GM21447 (cell line): ENCODE data around the gene HELLS.
"Not testable (repeated sequence)": the region's sequence is repeated elsewhere in the genome, so short reads cannot be mapped to it uniquely, and the experiment has no call there.

Experiments used
- ATAC-seq: cut with Tn5 transposase; IDR thresholded peaks from one replicate; pipeline ENCODE4 v1.9.1; 2021; ENCODE audit not compliant: unreplicated experiment

HELLS gene

DNA sequence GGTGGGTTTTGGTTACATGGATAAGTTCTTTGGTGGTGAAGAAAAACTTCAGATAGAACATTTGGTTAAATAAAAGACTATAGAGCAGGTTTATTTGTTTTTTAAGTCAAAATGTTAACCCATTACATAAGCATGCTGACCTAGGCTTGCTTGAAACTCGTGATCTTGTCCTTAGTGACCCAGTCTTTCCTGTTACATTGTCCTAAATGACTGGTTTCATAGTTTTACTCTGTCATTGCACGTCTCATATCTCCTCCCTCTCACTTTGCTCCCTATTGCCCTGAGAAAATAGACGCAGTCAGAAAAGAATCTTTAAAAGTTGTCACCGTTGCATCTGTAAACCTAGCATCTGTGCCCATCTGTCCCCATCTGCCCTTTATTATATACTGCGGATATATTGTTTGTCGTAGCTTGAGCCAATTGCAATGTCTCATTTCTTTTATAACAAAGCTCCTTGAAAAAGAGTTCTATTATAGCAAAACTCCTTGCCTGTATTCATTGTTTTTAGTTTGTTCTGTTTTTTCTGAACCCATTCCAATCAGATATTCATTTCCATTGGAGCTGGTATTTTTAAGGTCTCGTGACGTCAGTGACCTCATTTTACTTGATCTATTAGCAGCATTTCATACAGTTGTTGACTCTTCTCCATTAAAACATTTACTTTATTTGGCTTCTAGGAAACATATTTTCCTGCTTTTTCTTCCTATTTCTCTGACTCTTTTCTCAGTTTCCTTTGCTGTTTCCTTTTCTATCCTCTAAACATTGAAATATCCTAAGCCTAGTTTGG is 57.3 kb downstream of the HELLS start:
- no peak for ATAC-seq

DNA sequence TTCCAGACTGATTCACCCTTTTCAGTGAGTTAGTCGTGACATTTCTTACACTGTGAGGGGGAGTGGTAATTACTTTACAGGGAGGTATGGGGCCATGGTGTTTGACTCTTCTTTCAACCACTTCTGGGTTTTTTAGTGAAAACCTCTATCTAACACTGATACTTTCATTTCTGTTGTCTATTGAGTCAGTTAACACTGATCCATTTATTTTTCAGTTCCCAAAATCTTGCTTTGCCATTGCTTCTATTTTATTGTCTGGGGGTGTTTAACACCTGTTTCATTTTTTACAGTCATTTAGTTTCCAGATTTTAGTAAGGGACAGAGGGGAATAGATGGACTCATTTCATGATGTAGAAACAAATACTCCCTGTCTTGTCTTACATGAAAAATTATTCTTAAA is 61.5 kb downstream of the HELLS start:
- peak; percentile 91 for ATAC-seq

DNA sequence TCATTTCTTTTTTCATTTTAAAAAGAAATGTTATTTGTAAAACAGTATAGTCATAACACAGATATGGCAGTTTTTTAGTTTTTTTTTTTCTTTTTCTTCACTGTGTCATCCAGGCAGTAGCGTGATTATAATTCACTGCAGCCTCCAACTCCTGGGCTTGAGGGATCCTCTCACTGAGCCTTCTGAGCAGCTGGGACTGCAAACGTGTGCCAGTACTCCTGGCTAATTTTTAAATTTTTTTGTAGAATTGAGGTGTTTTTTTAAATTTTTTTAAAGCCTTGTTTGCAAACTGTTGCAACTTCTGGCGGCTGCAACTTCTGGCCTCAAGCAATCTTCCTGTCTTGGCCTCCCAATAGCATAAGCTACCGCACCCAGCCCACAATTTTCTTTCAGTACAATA is 63.0 kb downstream of the HELLS start:
- no peak for ATAC-seq

DNA sequence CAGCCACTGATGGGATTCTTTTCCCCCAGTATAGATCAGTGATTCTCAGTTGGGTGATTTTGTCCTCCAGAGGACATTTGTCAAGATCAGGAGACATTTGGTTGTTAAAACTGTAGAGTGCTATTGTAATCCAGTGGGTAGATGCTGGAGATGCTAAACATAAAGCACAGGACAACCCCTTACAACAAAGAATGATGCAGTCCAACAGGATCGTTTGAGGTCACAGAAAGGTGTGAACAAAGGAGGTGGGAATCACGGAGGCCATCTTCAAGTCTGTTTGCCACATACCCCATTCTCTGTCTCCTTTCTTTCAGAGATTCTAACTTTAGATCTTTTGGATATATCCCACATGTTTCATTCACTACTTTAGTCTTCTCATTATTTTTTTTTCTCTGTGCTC is 69.0 kb downstream of the HELLS start:
- no peak for ATAC-seq

DNA sequence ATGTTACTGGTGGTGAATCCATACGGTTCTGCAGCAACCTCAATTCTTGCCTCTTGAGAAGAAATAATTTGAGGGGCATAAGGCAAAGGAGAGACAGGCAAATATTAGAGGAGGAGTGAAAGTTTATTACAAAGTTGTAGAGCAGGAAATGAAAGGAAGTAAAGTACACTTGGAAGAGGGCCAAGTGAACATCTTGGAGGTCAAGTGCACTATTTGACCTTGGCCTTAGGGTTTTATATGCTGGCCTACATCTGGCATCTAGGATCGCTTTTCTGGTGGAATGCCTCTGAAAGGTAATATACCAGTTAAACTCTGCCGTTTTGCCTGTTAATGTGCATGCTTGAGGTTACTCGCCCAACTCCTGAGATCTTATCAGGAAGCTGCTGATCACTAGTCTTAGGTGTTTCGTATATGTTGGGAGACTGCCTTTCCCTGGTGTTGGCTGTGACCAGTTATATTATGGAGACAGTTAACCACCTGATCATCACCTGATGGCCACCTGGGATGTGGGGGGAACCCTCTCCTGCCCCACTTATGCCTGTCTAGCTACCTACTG is 71.9 kb downstream of the HELLS start:
- ATAC-seq, result no peak

DNA sequence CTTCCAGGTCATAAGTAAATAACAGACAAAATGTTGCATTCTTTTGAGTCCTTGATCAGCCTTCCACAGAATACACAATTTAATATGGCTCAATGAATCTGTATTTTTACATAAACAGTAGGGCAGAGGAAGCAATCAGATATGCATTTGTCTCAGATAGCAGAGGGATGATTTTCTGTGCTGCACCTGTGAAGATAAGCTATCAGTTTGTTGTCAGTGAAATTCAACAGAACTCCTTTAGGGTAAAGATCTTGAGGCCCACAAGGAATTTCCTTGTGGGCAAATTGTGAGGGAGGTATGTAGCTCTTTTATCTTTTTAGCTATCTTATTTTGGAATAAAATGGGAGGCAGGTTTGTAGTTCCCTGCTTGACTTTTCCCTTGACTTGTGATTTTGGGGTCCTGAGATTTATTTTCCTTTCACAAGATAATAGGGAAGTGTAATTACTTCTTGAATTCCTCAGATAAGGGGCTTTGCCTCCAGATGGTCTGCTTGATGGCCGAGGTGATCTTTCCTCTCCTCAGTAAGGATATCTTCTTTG is 77.1 kb downstream of the HELLS start:
- no peak for ATAC-seq

DNA sequence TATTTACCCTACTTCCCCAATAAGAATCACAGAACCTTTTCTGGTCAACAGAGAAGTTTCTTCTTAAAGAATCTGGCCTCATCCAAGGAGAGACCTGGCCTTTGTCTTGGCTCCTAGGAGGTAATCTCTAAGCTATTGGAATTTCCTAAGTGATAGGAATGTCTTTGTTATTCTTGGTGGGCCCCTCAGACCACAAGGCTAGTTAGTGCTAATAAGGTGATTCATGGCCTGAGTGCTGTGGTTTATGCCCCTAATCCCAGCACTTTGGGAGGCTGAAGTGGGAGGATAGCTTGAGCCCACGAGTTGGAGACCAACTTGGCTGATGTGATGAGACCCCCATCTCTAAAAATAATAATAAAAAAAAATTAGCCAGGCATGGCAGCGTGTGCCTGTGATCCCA is 78.0 kb downstream of the HELLS start:
- no peak for ATAC-seq

DNA sequence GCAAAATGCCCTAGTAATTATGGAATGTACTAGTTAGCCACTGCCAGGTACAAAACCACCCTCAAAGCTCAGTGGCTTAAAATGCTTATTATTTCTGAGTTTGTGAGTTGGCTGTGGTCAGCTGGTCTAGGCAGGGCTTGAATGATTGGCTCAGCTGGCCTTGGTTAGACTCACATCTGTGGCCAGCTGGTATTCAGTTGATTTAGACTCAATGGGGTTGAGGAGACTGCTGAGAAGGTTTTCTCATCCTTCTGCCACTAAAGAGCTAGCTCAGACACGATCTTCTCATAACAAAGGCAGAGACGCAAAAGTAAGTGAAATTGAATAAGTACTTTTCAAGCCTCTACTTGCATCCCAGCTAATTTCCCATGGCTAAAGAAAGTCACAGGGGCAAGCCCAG is 80.9 kb downstream of the HELLS start:
- ATAC-seq, result no peak

DNA sequence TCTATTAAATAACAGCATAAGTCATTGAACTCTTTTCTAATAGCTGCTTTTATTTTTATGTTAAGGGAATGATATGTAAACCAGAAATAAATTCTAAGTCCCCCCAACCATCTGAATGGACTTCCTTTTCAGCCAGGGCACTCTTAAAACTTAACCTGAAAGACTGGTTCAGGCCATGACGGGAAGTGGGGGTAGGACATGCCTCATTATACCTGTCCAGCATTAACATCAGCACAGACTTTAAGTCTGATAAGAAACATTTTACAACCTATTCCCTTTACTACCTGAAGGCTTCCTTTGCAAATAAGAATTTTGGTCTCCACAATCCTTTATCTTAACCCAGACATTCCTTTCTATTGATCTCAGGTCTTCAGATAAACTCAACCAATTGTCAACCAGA is 81.9 kb downstream of the HELLS start:
- ATAC-seq, result no peak

DNA sequence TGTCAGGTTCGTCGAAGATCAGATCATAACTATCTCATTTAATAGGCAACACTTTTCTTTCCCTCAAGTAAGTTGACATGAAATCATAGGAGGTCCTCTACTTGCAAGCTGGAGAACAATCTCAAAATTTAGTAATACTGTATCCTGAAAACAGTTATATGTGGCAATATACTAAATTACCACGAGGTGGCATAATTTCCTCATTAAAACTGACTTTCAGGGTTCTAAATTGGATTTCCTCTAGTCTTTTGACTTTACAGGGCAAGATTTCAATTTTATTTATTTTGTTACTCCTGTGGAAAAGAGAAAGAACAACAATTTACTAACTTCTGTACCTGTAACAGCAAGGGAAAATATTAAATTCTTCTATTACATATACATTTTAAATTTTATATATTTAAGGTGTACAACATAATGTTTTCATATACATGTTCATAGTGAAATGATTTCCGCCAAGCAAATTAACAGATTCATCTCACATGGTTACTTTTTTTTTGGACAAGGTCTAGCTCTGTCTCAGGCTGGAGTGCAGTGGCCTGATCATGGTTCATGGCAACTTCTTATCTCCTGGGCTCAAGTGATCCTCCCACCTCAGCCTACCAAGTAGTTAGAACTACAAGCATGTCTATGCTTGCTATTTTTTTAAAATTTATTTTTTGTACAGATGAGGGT is 84.6 kb downstream of the HELLS start:
- no peak for ATAC-seq

DNA sequence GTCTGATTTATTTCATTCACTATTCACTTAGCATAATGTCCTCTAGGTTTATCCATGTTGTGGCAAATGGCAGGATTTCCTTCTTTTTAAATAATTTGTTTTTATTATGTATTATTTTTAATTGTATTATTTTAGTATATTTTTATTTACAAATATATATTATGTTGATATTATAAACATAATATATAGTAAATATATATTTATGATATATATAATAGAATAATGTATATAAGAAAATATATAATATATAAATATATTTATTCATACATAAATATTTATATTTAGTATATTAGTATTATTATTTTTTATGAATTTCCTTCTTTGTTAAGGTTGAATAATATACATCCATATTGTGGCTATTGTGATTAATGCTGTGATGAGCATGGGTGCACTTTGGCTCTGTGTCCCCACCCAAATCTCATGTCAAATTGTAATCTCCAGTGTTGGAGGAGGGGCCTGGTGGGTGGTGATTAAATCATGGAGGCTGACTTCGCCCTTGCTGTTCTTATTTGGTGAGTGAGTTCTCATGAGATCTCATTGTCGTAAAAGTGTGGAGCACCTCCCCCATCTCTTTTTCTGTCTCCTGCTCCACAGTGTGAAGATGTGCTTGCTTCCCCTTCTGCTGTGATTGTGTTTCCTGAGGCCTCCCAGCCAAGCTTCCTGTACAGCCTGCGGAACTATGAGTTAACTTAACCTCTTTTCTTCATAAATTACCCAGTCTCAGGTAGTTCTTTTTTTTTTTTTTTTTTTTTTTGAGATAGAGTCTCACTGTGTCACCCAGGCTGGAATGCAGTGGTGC is 85.7 kb downstream of the HELLS start:
- ATAC-seq, result no peak

DNA sequence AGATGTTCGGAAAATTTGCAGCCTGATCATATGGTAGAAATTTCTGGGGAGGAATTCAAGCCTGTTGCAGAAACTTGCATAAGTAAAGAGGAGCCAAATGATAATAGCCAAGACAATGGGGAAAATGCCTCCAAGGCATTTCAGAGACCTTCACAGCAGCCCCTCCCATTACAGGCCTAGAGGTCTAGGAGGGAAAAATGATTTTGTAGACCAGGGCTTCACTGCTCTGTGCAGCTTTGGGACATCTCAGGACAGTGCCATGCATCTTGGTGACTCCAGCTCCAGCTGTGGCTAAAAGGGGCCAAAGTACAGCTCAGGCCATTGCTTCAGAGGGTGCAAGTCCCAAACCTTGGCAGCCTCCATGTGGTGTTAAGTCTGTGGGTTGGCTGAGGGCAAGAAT is 87.4 kb downstream of the HELLS start:
- ATAC-seq, result no peak

DNA sequence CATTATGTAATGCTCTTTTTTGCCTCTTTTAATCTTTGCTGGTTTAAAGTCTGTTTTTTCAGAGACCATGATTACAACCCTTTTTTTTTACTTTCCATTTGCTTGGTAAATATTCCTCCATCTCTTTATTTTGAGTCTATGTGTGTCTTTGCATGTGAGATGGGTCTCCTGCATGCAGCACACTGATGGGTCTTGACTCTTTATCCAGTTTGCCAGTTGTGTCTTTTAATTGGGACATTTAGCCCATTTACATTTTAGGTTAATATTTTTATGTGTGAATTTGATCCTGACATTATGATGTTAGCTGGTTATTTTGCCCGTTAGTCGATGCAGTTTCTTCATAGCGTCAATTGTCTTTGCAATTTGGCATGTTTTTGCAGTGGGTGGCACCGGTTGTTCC is 92.5 kb downstream of the HELLS start:
- ATAC-seq, result not testable (repeated sequence)

DNA sequence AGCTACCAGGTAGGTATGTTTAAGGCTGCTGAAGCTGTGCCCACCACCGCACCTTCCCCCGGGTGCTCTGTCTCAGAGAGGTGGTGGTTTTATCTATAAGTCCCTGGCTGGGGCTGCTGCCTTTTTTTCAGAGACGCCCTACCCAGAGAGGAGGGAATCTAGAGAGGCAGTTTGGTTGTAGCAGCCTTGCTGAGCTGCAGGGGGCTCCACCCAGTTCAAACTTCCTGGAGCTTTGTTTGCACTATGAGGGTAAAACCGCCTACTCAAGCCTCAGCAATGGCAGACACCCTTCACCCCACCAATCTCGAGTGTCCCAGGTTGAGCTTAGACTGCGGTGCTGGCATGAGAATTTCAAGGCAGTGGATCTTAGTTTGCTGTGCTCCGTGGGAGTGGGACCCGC is 94.3 kb downstream of the HELLS start:
- no peak for ATAC-seq

DNA sequence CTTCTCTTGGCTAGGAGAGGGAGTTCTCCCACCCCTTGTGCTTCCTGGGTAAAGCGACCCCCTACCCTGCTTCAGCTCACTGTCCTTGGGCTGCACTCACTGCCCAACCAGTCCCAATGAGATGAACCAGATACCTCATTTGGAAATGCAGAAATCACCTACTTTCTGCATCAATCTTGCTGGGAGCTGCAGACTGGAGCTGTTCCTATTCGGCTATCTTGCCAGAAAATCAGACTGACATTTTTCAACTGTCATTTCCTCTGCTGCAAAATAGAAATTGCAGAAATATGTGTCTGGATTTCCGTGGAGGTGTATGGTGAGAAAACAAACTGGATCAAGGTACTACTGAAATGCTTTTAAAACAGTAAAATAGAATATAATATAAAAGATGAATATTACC is 95.0 kb downstream of the HELLS start:
- no peak for ATAC-seq

DNA sequence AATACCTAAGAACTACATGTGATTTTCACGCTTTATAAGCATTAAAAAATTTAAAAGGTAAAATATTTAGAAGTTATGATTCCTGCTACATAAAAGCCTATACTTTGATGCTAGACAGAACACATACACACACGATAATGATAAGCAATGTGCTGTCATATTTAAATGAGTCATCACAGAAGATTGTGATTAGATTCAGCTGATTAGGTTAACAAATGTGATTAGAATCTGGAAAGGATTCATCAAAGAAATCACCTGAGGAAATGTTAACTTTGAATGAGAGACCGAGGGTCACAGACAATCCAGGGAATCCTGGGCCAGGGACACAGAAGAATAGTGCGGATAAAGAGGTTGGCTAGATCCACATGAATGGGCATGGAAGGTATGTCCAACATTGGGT is 95.9 kb downstream of the HELLS start:
- no peak for ATAC-seq

DNA sequence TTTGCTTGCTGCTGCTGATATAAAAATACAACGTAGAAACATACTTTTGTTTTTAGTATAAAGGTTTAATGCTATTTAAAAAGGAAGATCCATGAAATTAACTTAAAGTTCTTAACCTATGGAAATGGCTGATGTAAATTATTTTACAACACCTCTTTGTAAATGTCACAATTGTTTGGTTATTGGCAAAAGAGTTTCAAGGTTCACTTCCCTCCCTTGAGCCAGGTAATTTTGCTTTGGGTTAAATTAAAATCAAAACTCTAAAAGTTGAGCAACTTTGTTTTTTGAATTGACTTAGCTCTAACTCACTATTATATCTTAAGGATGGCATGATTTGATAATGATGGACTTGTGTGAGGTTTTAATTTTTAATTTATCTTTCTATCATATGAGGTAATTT is 98.8 kb downstream of the HELLS start:
- no peak for ATAC-seq

DNA sequence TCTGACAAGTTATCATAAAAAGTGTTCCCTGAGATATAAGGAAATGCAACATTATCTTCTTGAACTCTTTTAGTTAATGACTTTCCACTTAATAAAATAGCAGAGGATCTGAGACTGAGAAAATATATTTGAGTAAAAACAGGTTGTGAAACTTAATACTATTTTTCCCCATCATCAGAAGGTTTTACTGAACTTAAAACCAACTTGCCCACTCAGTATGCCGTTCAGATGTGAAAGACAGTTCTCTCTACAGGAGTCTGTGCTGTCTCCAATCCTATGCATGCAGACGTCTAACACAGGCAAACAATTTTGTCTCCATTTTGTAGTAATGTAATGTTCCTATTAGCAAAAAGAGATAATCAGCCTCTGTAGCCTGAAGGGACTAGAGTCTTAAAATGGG is 99.7 kb downstream of the HELLS start:
- no peak for ATAC-seq
